Caco-2 (cell line): Measurements from ENCODE around the gene STXBP2. TPM values are rescaled to one million over a fixed set of nuclear protein-coding genes. Genes with fewer than 3 reads are reported as not detected.

ENCODE experiments used
- BruUV-seq: library from RNA; stranded (reverse); fragments of 400-500 nt; replicated peaks from 2 replicates; lab custom pipeline; 2021; lab: Mats Ljungman, UMichigan
- CTCF ChIA-PET: fragments of 300-600 bp; sonication (Branson Sonifier 250); formaldehyde crosslinking; loops from one replicate; lab custom pipeline; 2022; ENCODE audit warnings: antibody characterized with exemption; lab: Charles Lee
- POLR2A ChIA-PET: fragments of 300-600 bp; sonication (Branson Sonifier 250); formaldehyde crosslinking; loops from one replicate; lab custom pipeline; 2022; ENCODE audit warnings: antibody characterized with exemption; lab: Charles Lee
- DNase-seq, 2 experiments: peaks; one replicate each; pipeline versions ENCODE4 v3.0.0 to v3.0.0-alpha.2; 2020 to 2022
- H3K27me3 ChIP-seq: replicated peaks from 2 replicates; pipeline ENCODE4 v1.6.0; 2011; ENCODE audit warnings: low read length; ENCODE audit not compliant: control insufficient read depth, insufficient read depth
- H3K36me3 ChIP-seq: 2 replicates; pipeline ENCODE4 v1.5.1; 2011; ENCODE audit warnings: low read length; ENCODE audit not compliant: control insufficient read depth, insufficient read depth
- H3K4me1 ChIP-seq: fragments of 250-450 bp; sonication (Bioruptor Pico); 2 replicates; pipeline ENCODE4 v1.5.1; 2020; ENCODE audit warnings: mild to moderate bottlenecking
- H3K4me3 ChIP-seq: 2 replicates; pipeline ENCODE4 v1.5.1; 2011; ENCODE audit warnings: low read depth, mild to moderate bottlenecking, control low read depth, low read length
- H3K9me3 ChIP-seq: fragments of 250-450 bp; sonication (Bioruptor Pico); 2 replicates; pipeline ENCODE4 v1.5.1; 2020; ENCODE audit warnings: mild to moderate bottlenecking, moderate library complexity
- H3K27ac Mint-ChIP-seq: one replicate; pipeline ENCODE4 v1.8.0; 2022; ENCODE audit warnings: mixed read lengths; ENCODE audit not compliant: unreplicated experiment
- H3K27me3 Mint-ChIP-seq: one replicate; pipeline ENCODE4 v1.8.0; 2022; ENCODE audit warnings: mixed read lengths; ENCODE audit not compliant: insufficient read depth, unreplicated experiment
- H3K36me3 Mint-ChIP-seq: one replicate; pipeline ENCODE4 v1.8.0; 2022; ENCODE audit warnings: mild to moderate bottlenecking, mixed read lengths; ENCODE audit not compliant: insufficient read depth, unreplicated experiment
- H3K4me1 Mint-ChIP-seq: one replicate; pipeline ENCODE4 v1.8.0; 2022; ENCODE audit warnings: low read depth, mixed read lengths; ENCODE audit not compliant: unreplicated experiment
- H3K4me3 Mint-ChIP-seq: one replicate; pipeline ENCODE4 v1.8.0; 2022; ENCODE audit warnings: mild to moderate bottlenecking, moderate library complexity, mixed read lengths; ENCODE audit not compliant: unreplicated experiment
- H3K9me3 Mint-ChIP-seq: one replicate; pipeline ENCODE4 v1.8.0; 2022; ENCODE audit warnings: mixed read lengths; ENCODE audit not compliant: unreplicated experiment
- intact Hi-C: fragments of 100-400 bp; cut with micrococcal nuclease; formaldehyde crosslinking; loops from one replicate; pipeline ENCODE4 v1.10.0; 2022; ENCODE audit not compliant: unreplicated experiment
- total RNA-seq: library from RNA; stranded (reverse); gene quantifications from 2 replicates; pipeline ENCODE4 v1.2.3, GENCODE V29; 2022
- TF ChIP-seq, protein P1 (sequence below), 2 experiments: fragments of 200-600 bp in 1 of 2; IDR thresholded peaks; 1 replicate in 1 of 2; 2 replicates in 1 of 2; pipeline versions ENCODE4 v1.5.1 to v1.8.0; 2011 to 2022; ENCODE audit warnings: antibody characterized with exemption in 1 of 2, control low read depth in 1 of 2, inconsistent platforms in 1 of 2, low read depth in 1 of 2, low read length in 1 of 2, mild to moderate bottlenecking in 1 of 2, moderate library complexity in 1 of 2; ENCODE audit not compliant: insufficient read depth in 1 of 2, severe bottlenecking in 1 of 2, unreplicated experiment in 1 of 2

Gene STXBP2
- total RNA-seq, 1 experiment from 2014 or later: 113 TPM

DNA sequence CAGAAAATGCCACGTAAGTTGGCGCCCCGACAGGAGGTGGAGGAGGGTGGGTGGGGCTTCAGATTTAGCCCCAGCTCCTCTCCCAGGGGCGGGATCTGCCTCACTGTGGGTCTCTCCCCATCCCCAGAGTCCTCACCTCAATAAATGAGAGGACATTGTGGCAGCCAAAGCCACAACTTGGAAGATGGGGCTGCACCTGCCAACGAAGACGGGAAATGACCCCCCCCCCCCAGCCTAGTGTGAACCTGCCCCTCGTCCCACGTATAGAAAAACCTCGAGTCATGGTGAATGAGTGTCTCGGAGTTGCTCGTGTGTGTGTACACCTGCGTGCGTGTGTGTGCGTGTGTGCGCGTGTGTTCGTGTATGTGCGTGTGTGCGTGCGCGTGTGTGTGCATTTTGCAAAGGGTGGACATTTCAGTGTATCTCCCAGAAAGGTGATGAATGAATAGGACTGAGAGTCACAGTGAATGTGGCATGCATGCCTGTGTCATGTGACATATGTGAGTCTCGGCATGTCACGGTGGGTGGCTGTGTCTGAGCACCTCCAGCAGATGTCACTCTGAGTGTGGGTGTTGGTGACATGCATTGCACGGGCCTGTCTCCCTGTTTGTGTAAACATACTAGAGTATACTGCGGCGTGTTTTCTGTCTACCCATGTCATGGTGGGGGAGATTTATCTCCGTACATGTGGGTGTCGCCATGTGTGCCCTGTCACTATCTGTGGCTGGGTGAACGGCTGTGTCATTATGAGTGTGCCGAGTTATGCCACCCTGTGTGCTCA is 42.3 kb downstream of the STXBP2 start:
- Histone ChIP-seq H3K4me1 (peaks cover 10% of the 10 kb centered on the region; the same call in 1 of the 2 replicates), H3K27me3 (no peaks in the 10 kb centered on the region), H3K9me3 (no peaks in the 10 kb centered on the region), H3K36me3 (no peaks in the 10 kb centered on the region), H3K4me3 (no peak overlapping the region)
- no TSS peak for BruUV-seq
- intact Hi-C loops: no loop called here
- no peaks in the 10 kb centered on the region for H3K4me1 Mint-ChIP-seq
- ChIA-PET CTCF (interaction anchor here (0.7 kb wide), 1 partner anchor 190 kb away, joined by 4 read pairs; no protein-coding TSS in a partner anchor), POLR2A (no interaction called here)
- TF ChIP-seq, protein P1, sequence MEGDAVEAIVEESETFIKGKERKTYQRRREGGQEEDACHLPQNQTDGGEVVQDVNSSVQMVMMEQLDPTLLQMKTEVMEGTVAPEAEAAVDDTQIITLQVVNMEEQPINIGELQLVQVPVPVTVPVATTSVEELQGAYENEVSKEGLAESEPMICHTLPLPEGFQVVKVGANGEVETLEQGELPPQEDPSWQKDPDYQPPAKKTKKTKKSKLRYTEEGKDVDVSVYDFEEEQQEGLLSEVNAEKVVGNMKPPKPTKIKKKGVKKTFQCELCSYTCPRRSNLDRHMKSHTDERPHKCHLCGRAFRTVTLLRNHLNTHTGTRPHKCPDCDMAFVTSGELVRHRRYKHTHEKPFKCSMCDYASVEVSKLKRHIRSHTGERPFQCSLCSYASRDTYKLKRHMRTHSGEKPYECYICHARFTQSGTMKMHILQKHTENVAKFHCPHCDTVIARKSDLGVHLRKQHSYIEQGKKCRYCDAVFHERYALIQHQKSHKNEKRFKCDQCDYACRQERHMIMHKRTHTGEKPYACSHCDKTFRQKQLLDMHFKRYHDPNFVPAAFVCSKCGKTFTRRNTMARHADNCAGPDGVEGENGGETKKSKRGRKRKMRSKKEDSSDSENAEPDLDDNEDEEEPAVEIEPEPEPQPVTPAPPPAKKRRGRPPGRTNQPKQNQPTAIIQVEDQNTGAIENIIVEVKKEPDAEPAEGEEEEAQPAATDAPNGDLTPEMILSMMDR (IDR thresholded peaks at IDR 0.05; ENCODE audit: insufficient read depth in 1 of 2, low read depth in 1 of 2, low read length in 1 of 2, severe bottlenecking in 1 of 2, unreplicated experiment in 1 of 2): peak; percentile 12 to 34
- no peak overlapping the region for H3K27ac Mint-ChIP-seq
- H3K4me3 Mint-ChIP-seq: peak overlapping the region; percentile 82
- peaks cover 3% of the 10 kb centered on the region for H3K27me3 Mint-ChIP-seq
- peaks cover 9% of the 10 kb centered on the region for H3K9me3 Mint-ChIP-seq
- peak; percentile 54 to 64 for DNase-seq
- H3K36me3 Mint-ChIP-seq: peaks cover 6% of the 10 kb centered on the region

DNA sequence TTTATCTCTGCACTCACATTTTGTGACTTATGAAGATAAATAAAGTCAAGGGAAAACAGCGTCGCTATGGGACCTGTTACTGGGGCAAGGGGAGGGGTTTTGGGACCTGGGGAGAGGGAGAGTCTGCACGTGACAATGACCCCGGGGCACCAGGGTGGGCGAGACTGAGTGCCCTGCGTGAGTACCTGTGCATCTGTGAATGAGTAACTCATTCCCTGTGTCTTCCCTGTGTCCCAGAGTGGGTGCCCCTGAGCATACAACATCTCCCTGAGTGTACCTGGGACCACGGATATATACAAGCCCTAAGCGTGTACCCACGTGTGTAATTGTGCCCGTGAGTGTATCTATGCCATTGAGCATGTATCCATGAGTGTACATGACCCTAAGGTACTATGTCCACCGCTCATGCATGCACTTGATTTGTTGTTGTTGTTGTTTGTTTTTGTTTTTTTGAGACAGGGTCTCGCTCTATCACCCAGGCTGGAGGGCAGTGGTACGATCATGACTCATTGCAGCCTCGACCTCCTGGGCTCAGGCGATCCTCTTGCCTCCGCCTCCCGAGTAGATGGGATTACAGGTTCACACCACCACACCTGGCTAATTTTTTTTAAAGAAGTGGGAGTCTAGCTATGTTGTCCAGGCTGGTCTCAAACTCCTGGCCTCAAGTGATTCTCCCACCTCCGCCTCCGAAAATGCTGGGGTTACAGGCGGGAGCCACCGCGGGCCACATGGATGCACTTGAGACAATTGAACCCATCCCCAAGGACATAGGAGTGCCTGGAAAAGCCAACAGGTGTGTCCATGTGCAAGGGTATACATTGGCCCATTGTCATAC is 43.1 kb downstream of the STXBP2 start:
- H3K27me3 ChIP-seq: no peaks in the 10 kb centered on the region
- Mint-ChIP-seq H3K36me3 (peaks cover 5% of the 10 kb centered on the region), H3K4me1 (peaks cover under 1% of the 10 kb centered on the region), H3K27me3 (no peaks in the 10 kb centered on the region), H3K4me3 (peak overlapping the region; percentile 82), H3K9me3 (peaks cover under 1% of the 10 kb centered on the region), H3K27ac (no peak overlapping the region)
- TF ChIP-seq, protein P1 (IDR thresholded peaks at IDR 0.05; ENCODE audit: insufficient read depth in 1 of 2, low read depth in 1 of 2, low read length in 1 of 2, severe bottlenecking in 1 of 2, unreplicated experiment in 1 of 2): no peak
- peak overlapping the region; percentile 97 for H3K4me3 ChIP-seq
- peaks cover 10% of the 10 kb centered on the region; the same call in 1 of the 2 replicates for H3K4me1 ChIP-seq
- intact Hi-C loops: loop anchor here (1.0 kb wide), 3 partner anchors 28 to 119 kb away; no protein-coding TSS in a partner anchor
- H3K9me3 ChIP-seq: no peaks in the 10 kb centered on the region
- H3K36me3 ChIP-seq: no peaks in the 10 kb centered on the region
- DNase-seq: no peak
- POLR2A ChIA-PET: no interaction called here
- no TSS peak for BruUV-seq
- CTCF ChIA-PET: interaction anchor here (0.6 to 1.7 kb wide), 13 partner anchors 17 to 173 kb away, joined by 3 to 34 read pairs (median 5); partner anchors contain the start of genes CAMSAP3, PET100 and XAB2
